BE2C (cell line): ENCODE data around the gene SMIM28.

Source experiments
- DNase-seq: peaks from one replicate; pipeline ENCODE4 v3.0.0-alpha.2; 2020
- H3K27me3 ChIP-seq: fragments of 250-450 bp; sonication (Bioruptor Pico); 2 replicates; pipeline ENCODE4 v1.5.1; 2020; ENCODE audit warnings: mild to moderate bottlenecking
- H3K36me3 ChIP-seq: fragments of 250-450 bp; sonication (Bioruptor Pico); 2 replicates; pipeline ENCODE4 v1.5.1; 2020; ENCODE audit warnings: mild to moderate bottlenecking
- H3K4me1 ChIP-seq: fragments of 250-450 bp; sonication (Bioruptor Pico); 2 replicates; pipeline ENCODE4 v1.5.1; 2020
- H3K4me3 ChIP-seq: 2 replicates; pipeline ENCODE4 v1.5.1; 2011; ENCODE audit warnings: low read depth, low read length
- H3K9me3 ChIP-seq: fragments of 250-450 bp; sonication (Bioruptor Pico); 2 replicates; pipeline ENCODE4 v1.5.1; 2020
- CTCF ChIP-seq: IDR thresholded peaks from 2 replicates; pipeline ENCODE4 v1.5.1; 2012; ENCODE audit warnings: mild to moderate bottlenecking, low read depth, low read length

Gene SMIM28

GRCh38 chr6:138428944-138429598 lies 51.4 kb downstream of the SMIM28 start:
- H3K36me3 ChIP-seq, result no peaks in the 10 kb centered on the region
- H3K4me1 ChIP-seq, result no peaks in the 10 kb centered on the region
- H3K4me3 ChIP-seq, result no peak overlapping the region
- H3K9me3 ChIP-seq, result no peaks in the 10 kb centered on the region
- H3K27me3 ChIP-seq, result peaks cover 76% of the 10 kb centered on the region
- TF ChIP-seq CTCF, result peak; percentile 57
- no peak for DNase-seq

DNA sequence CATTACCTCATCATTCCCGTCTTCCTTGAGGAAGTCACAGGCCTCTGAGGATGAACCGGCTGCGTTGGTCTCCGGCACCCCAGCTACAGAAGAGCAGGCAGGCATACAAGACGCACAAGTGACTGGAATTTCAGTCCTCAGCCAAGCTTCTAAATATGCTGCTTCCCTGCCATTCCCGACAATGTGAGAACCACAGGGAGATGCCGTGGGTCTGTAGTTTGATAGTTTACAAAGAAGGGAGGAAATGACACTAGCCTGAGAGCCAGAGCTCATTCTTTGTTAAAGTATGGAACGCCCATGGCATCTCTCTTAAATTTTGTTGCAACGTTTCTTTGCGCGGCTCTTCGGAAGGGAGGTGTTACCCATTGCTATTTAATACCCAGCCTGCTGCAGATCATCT lies 52.1 kb downstream of the SMIM28 start:
- Histone ChIP-seq H3K27me3 (peaks cover 73% of the 10 kb centered on the region), H3K4me3 (no peak overlapping the region), H3K36me3 (no peaks in the 10 kb centered on the region), H3K4me1 (no peaks in the 10 kb centered on the region), H3K9me3 (no peaks in the 10 kb centered on the region)
- TF ChIP-seq CTCF, result no peak
- DNase-seq, result no peak

GRCh38 chr6:138430361-138431145 lies 52.8 kb downstream of the SMIM28 start:
- no peaks in the 10 kb centered on the region for H3K4me1 ChIP-seq

GRCh38 chr6:138431256-138432062 lies 53.8 kb downstream of the SMIM28 start:
- H3K4me1 ChIP-seq, result no peaks in the 10 kb centered on the region
- H3K9me3 ChIP-seq, result no peaks in the 10 kb centered on the region
- no peak for TF ChIP-seq CTCF
- no peak overlapping the region for H3K4me3 ChIP-seq
- H3K36me3 ChIP-seq, result no peaks in the 10 kb centered on the region
- H3K27me3 ChIP-seq, result peaks cover 67% of the 10 kb centered on the region
- no peak for DNase-seq

More at GRCh38 chr6:138430361-138431145, 52.8 kb downstream of the SMIM28 start:
- H3K4me3 ChIP-seq, result no peak overlapping the region
- no peaks in the 10 kb centered on the region for H3K9me3 ChIP-seq
- peaks cover 71% of the 10 kb centered on the region for H3K27me3 ChIP-seq
- DNase-seq, result no peak
- TF ChIP-seq CTCF, result no peak
- no peaks in the 10 kb centered on the region for H3K36me3 ChIP-seq

DNA sequence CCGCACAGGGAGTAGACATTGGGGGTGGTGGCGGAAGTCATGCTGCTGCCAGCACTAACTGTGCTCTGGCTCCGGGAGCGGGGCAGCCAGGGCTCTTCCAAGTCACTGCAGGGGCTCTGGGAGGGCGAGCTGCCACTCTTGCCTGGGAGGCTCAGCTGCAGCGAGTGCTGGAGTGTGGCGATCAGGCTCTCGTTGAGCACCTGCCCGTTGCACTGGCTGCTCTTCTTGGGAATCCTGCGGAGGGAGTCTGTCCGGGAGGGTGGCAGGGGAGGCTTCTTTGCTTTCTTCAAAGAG lies 54.3 kb downstream of the SMIM28 start:
- Histone ChIP-seq H3K4me1 (no peaks in the 10 kb centered on the region), H3K36me3 (no peaks in the 10 kb centered on the region), H3K27me3 (peaks cover 63% of the 10 kb centered on the region), H3K9me3 (no peaks in the 10 kb centered on the region), H3K4me3 (no peak overlapping the region)
- TF ChIP-seq CTCF, result no peak
- no peak for DNase-seq
